ENCODE measurements around the gene CYP4F2.

DNA sequence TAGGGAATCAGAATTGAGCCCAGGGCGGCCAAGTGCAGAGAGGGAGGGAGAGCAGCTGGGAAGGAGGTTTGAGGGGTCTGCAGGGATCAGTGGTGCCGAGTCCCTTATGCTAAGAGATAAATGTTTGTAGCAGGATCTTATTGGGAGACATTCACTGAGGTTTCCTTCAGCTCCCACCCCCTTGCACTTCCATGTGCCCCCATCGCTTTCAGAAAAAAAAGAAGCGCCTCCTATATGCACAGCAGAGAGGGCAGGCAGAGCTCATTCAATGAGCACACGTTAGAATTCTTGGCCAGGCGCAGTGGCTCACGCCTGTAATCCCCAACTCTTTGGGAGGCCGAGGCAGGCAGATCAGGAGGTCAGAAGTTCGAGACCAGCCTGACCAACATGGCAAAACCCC, 28.0 kb downstream of the CYP4F2 start:
- TF ChIP-seq EZH2 (IDR thresholded peaks at IDR 0.05) (no peak), POLR2AphosphoS5 (IDR thresholded peaks at IDR 0.05; ENCODE audit: borderline replicate concordance, low read depth, low read length) (no peak), FOXP2 (optimal IDR thresholded peaks at IDR 0.05; ENCODE audit: control extremely low read depth, extremely low read length, insufficient read depth) (no peak)

Data from SK-N-MC (cell line).